ENCODE results near the gene KCTD2. TPM values are rescaled to one million over a fixed set of nuclear protein-coding genes. Genes with fewer than 3 reads are reported as not detected.

Gene KCTD2
- total and polyA plus RNA-seq, 10 donors, result 11.0 to 28.4 (median 25.2) TPM

- Histone ChIP-seq H3K9me3 (no peaks in the 10 kb centered on the region), H3K36me3 (peaks cover 0 to 22% (median 0%) of the 10 kb centered on the region in 6 donors), H3K4me1 (peaks cover 21 to 62% (median 36%) of the 10 kb centered on the region in 6 donors), H3K27me3 (replicated peaks in 1 of 7) (no peaks in the 10 kb centered on the region), H3K4me3 (peak overlapping the region; percentile 55 to 90 (median 77)), H3K27ac (peak overlapping the region in 3 of 8 donors; percentile 87 to 91 (median 88))
- no peak for DNase-seq
- no peak for TF ChIP-seq POLR2AphosphoS5 (IDR thresholded peaks at IDR 0.05)
- TF ChIP-seq POLR2A (IDR thresholded peaks at IDR 0.05), result no peak
- no peak for TF ChIP-seq CTCF (IDR thresholded peaks at IDR 0.05 in 8 of 11, conservative IDR thresholded peaks at IDR 0.05 in 3 of 11)
- intact Hi-C loops (cut with DNase I; ENCODE audit: low total_unique reads), result no loop called here
- 2 to 8% (median 4%) methylated on average over 11 to 22 of the region's 22 CpGs for WGBS, 5 donors
These were observed 62.0 kb downstream of the KCTD2 start for GRCh38 chr17:75109046-75109406.

GRCh38 chr17:75109407-75110233, 62.6 kb downstream of the KCTD2 start, which contains the start of gene ARMC7:
ARMC7 (plus strand) TSS chr17:75109969; CDS start chr17:75110289, 320 bp downstream.
- intact Hi-C loops (cut with DNase I; ENCODE audit: low total_unique reads), result loop anchor here (10.0 kb wide), 1 partner anchor 65 kb away; no protein-coding TSS in a partner anchor
- Histone ChIP-seq H3K9me3 (no peaks in the 10 kb centered on the region), H3K27ac (peak within 1 kb of the TSS; percentile 77 to 91 (median 84)), H3K4me3 (peak within 1 kb of the TSS; percentile 55 to 90 (median 77)), H3K27me3 (replicated peaks in 1 of 7) (no peaks in the 10 kb centered on the region), H3K36me3 (peaks cover 0 to 16% (median 0%) of the 10 kb centered on the region in 6 donors), H3K4me1 (peaks cover 25 to 68% (median 41%) of the 10 kb centered on the region in 6 donors)
- WGBS, 5 donors, result 0 to 1% (median 1%) methylated on average over 46 to 68 of the region's 68 CpGs
- peak in 1 of 11 experiments; percentile 7 for TF ChIP-seq CTCF (IDR thresholded peaks at IDR 0.05 in 8 of 11, conservative IDR thresholded peaks at IDR 0.05 in 3 of 11)
- TF ChIP-seq POLR2A (IDR thresholded peaks at IDR 0.05), result peak in 1 of 3 donors; percentile 81
- peak; percentile 91 to 95 (median 94) for TF ChIP-seq POLR2AphosphoS5 (IDR thresholded peaks at IDR 0.05)
- peak; percentile 98 for DNase-seq

DNA sequence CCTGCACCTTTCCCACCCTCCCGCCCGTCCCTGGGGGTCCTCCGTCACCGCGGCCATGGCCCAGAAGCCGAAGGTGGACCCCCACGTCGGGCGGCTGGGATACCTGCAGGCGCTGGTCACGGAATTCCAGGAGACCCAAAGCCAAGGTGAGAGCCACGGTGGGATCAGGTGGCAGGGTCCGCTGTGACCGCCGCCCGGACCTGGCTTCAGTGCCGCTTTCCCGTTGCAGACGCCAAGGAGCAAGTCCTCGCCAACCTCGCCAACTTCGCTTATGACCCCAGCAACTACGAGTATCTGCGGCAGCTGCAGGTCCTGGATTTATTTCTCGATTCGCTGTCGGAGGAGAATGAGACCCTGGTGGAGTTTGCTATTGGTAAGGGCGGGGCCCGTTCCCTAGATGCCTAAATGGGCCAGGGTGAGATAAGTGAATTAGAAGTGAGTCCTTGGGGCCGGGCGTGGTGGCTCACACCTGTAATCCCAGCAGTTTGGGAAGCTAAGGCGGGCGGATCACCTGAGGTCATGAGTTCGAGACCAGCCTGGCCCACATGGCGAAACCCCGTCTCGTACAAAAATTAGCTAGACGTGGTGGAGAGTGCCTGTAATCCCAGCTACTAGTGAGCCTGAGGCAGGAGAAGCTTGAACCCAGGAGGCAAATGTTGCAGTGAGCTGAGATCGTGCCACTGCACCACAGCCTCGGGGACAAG, 63.4 kb downstream of the KCTD2 start:
- DNase-seq, result peak; percentile 83
- H3K27me3 ChIP-seq (replicated peaks in 1 of 7), result no peaks in the 10 kb centered on the region
- intact Hi-C loops (cut with DNase I; ENCODE audit: low total_unique reads), result loop anchor here (10.0 kb wide), 1 partner anchor 64 kb away; no protein-coding TSS in a partner anchor
- peak overlapping the region; percentile 55 to 90 (median 77) for H3K4me3 ChIP-seq
- TF ChIP-seq POLR2A (IDR thresholded peaks at IDR 0.05), result no peak
- peaks cover 0 to 8% (median 0%) of the 10 kb centered on the region in 6 donors for H3K36me3 ChIP-seq
- H3K27ac ChIP-seq, result peak overlapping the region; percentile 77 to 91 (median 84)
- no peaks in the 10 kb centered on the region for H3K9me3 ChIP-seq
- peaks cover 32 to 76% (median 48%) of the 10 kb centered on the region in 6 donors for H3K4me1 ChIP-seq
- 19 to 22% (median 21%) methylated on average over 34 to 40 of the region's 40 CpGs for WGBS, 5 donors

DNA sequence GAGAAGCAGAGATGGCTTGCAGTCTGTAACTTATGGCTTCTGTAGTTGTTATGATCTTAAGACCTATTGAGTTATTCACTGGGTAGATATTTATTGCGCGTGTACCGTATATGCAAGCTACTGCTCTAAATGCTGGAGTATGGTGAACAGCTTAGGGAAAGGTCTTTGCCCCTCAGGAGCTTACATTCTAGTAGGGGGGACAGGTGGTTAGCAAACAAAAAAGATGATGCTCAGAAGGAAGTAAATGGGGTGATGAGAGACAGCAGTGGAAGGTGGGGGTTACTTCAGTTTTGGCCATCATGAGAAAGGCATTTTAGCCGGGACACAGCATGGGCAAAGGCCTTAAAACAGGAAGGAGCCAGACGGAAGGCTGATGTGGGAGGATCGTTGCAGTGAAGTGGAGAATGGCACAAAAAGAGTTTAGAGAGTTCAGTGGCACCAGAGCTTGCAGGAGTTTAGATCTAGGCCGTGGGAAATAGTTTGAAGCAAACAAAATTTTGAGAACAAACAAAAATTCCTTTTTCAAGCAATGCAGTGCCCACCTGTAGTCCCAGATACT, 64.8 kb downstream of the KCTD2 start:
- no peak for DNase-seq
- no peak overlapping the region for H3K4me3 ChIP-seq
- 71 to 80% (median 76%) methylated on average over 7 of the region's 7 CpGs for WGBS, 5 donors
- peak overlapping the region in 3 of 8 donors; percentile 9 to 88 (median 21) for H3K27ac ChIP-seq
- peaks cover 35 to 83% (median 60%) of the 10 kb centered on the region in 6 donors for H3K4me1 ChIP-seq
- no peaks in the 10 kb centered on the region for H3K9me3 ChIP-seq
- H3K27me3 ChIP-seq (replicated peaks in 1 of 7), result no peaks in the 10 kb centered on the region
- peaks cover 0 to 15% (median 0%) of the 10 kb centered on the region in 6 donors for H3K36me3 ChIP-seq
- TF ChIP-seq POLR2A (IDR thresholded peaks at IDR 0.05), result no peak
- no peak for TF ChIP-seq CTCF (IDR thresholded peaks at IDR 0.05 in 8 of 11, conservative IDR thresholded peaks at IDR 0.05 in 3 of 11)
- TF ChIP-seq POLR2AphosphoS5 (IDR thresholded peaks at IDR 0.05), result no peak
- intact Hi-C loops (cut with DNase I; ENCODE audit: low total_unique reads), result loop anchor here (10.0 kb wide), 1 partner anchor 63 kb away; no protein-coding TSS in a partner anchor

All from spleen (tissue), 11 donors.